NCI-H748 (cell line): ENCODE results near the gene TXNRD2.

Experiments
- DNase-seq: peaks from one replicate; lab custom pipeline; 2025; ENCODE audit not compliant: unreplicated experiment; lab: John Stamatoyannopoulos, UW

The TXNRD2 gene

GRCh38 chr22:19941365-19942082 is at the start of gene TXNRD2, which contains the start of gene COMT:
Gene TXNRD2 (minus strand): TSS chr22:19941818. CDS start chr22:19941803, 15 bp downstream.
Gene COMT (plus strand): TSS chr22:19941772. CDS start chr22:19962527, 20,755 bp downstream.
- DNase-seq = peak; percentile 64

DNA sequence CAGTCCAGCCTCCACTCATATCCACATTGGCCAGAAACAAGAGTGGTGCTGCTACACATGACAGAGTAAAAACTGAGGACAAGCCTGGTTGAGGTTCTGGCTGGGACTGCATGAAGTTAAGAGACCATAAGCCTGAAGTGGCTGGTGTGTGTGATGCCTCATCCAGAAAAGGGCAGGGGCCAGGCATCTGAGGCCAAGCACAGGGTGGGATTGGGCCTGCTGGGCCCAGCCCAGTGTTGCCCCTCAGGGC is 49.7 kb upstream of the TXNRD2 start:
- DNase-seq = no peak

DNA sequence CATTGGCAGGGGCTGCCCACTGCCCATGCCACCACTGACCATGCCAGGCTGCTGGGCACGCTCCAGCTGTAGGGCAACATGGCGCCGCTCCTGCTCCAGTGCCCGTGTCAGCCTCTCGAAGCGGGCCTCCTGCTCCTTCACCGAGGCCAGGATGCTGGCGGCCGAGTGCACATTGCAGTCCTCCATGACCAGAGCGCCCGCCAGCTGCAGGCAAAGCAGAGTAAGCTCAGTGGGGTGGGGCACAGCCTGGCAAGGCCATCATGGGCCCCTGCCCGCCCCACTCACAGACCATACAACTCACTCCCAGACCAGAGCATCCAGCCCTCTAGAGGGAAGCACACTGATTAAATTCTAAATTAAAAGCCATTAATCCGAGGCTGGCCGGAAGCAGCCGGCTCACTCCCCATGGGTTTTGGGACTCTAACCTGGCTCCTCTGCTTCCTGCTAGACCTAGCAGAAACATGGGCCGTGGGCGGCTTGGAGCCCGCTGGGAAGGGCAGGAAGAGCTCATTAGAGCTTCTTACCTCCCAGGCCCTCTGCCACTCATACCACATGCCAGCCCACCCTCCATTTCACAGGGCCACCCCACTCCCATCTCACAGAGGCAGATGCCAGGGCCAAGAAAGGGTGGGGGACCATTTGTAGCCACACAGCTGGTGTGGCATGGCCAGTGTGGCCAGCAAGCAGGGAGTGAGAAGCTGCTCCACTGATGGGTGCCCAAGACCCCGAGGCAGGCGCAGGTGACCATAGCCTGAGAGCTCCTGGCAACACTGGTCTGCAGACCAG is 49.2 kb upstream of the TXNRD2 start:
- no peak for DNase-seq

- no peak for DNase-seq
Measured at GRCh38 chr22:19990188-19990587, 48.6 kb upstream of the TXNRD2 start.

DNA sequence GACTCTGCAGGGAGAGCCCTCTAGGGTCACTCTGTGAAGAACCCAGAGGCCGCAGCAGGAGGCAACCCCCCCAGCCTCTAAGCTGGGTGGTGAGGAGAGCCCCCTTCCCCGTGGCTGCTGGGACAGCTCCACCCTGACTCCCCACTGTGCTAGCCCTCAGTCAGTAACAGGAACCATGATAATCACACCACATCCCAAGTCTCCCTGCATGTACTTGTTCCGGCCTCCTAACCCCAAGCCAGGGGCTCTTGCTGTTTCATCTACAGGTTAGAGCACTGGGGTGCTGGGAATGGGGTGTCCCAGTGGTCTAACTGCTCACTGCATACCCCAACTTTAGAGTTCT is 48.1 kb upstream of the TXNRD2 start:
- DNase-seq = no peak

DNA sequence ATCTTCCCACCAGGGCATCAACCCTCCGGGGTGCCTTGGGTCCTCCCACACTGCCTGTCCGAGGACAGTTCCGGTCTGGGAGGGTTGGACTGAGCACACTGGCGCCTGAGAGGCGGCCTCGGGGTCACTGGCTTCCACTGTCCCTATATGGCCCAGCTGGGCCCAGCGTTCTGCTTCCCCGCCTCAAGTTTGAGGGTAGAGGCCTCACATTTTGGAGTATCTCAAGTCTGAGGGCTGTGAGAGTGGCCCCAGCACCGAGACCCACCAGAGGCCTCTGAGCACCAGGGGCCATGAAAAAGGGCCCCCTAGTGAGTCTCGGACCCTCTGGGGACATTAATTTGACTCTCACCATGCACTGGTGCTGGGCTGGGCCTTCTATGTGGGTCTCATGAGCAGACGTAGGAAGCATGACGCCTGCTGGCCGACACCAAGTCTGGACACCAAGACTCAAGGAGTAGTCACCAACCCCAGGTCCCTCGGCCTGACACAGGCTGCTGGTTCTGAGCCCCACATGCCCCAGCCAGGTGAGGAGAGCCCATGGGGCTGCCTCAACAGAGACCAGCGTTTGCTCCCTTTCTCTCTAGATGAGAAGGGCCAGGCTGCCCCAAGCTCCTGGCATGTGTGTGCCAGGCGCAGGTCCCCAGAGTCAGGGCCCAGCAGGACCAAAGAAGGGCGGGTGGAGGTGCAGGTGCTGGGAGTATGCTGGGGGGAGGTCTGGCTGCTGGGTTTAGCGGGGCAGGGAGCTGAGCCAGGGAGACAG is 47.5 kb upstream of the TXNRD2 start:
- DNase-seq = no peak

- no peak for DNase-seq
Measured at GRCh38 chr22:19988331-19988808, 46.8 kb upstream of the TXNRD2 start.

DNA sequence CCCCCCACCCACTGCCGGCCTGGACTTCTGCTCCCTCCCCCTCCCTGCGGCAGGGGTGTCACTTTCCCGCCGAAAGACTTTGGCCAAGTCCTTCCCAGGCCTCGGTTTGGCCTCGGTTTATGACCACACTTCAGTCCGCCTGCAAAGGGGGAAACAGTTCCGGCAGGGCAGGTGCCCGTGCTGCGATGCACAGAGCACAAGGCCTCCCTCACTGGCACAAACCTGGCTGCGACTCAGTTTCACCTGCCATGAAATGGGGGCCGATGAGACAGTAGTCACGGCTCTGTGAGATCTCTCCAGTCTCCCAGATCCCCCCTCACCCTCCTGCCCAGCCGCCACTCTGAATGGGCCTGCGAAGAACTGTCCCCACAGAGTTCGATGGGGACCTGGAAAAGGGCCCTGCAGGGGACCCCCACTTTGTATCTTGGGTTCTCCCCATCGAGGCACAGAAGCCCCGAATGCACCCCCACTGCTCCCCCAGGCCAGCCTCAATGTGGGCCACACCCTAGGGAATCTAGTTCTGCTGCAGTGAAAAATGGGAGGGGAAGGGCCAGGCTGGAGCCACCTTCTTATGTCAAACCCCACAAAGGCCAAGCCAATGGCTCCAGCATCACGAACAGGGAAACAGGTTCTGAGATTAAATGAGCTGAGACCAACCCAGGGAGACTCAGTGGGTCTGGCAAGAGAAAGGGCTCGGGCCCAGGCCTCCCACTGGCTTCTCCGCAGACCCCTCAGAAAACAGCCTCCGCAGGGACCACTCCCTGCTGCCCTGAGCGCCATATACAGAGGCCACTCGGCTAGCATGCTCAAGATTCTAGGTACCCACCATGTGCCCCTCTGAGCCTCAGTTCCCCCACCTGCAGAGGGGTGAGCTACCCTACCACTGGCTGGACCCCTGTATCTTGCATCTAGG is 46.0 kb upstream of the TXNRD2 start:
- DNase-seq = peak; percentile 25

DNA sequence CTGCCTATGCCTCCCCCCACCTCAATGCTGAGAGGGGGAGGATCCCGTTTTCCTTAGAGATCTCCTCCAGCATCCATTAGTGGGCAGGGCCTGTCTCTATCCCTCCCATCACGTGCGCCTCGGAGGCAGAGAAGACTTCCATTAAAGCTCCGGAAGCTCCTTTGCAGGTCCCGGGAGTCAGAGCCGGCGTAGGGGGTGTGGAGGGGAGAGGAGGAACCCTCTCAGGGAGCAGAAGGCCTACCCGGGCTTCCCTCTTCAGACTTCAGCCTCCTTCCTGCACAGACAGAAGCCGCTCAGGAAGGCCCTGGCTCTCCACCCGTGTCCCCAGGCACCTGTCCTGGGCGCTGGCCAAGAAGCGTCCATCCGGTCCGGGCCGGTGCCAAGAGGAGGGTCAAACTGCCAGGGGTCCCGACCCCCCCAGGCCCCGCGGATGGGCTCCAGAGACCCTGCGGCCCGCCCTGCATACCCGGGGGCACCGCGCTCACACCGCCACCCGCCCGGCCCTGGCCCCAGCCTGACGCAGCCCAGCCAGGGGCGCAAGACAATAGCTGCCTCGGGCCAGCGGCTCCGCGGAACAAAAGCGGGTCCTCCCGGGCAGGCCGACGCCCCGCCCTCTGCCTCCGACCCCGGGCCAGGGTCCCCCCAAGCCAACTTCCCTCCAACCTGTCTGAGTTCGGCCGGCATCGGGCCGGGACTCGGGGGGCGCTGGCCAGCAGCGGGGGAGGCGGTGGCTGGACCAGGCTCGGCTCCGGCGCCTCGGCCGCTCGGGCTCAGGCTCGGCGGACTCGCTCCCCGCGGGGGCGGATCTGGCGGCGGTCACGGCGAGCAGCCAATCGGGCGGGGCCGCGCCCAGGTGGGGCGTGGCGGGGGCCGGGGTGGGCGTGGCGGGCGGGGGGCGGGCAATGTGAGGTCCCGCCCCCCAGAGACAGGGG is 45.1 kb upstream of the TXNRD2 start:
- DNase-seq = peak; percentile 71

- peak; percentile 6 for DNase-seq
Measured at GRCh38 chr22:19986011-19986409, 44.4 kb upstream of the TXNRD2 start.

DNA sequence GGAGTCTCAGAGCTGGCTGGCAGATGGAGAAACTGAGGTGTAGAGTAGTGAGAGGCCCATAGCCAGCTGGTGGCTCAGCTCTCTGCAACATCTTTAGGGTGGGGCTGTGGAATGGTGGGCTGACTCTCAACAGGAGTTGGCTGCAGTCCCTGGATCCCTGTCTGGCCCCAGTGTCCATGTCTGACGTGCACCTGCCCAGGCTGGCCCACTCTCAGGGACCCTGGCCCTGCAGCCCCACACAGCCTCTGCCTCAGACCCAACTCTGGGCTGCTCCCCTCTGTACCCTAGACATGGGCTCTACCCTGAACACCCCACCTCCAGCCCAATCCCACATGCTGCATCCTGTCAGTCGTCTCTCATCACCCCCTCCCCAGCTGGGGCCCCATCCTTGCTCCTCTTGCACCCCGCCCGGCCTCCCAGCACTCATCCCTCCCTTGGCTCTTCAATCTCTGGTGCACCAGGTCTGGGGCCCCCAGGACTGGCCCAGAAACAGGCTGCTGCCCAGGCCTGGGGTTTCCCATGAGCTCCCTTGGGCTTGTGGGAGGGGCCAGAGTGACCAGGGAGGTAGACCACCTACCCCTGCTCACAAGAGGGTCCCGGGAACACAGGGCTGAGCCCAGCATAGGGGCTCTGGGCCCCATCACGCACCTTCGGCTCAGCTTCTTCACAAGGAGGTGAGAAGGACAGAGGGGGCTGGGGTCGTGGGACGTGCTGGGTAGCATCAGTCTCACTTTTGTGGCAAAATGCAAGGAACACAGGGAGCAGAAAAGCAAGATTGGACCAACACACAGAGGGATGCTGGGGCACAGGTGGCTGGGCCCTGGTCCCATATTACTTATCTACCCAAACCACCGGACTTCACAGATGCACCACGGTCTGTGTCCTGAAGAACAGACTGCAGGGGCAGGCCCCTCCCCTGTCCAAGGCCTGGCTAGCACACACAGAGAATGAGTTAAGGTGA is 43.5 kb upstream of the TXNRD2 start:
- no peak for DNase-seq

GRCh38 chr22:19984201-19984753 is 42.7 kb upstream of the TXNRD2 start:
- DNase-seq = no peak

DNA sequence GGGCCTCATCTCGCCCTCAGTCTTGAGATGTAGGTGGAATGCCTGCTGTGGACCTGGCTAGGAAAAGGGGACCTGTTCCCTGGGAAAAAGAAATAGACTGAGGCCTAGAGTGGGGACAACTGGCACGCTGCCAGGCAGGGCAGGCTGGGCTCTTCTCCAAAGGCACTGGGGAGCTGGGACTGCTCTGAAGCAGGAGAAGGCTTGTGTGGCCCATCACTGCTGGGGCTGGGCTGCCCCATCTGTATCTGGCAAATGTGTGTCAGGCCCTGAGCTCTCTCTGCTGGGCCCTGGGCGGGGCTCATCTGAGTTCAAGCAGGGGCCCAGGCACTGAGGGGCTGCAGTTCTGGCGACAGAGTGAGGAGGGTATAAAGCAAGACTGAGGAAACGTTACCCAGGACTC is 42.1 kb upstream of the TXNRD2 start:
- DNase-seq = no peak

- no peak for DNase-seq
Measured at GRCh38 chr22:19982991-19983578, 41.5 kb upstream of the TXNRD2 start.

DNA sequence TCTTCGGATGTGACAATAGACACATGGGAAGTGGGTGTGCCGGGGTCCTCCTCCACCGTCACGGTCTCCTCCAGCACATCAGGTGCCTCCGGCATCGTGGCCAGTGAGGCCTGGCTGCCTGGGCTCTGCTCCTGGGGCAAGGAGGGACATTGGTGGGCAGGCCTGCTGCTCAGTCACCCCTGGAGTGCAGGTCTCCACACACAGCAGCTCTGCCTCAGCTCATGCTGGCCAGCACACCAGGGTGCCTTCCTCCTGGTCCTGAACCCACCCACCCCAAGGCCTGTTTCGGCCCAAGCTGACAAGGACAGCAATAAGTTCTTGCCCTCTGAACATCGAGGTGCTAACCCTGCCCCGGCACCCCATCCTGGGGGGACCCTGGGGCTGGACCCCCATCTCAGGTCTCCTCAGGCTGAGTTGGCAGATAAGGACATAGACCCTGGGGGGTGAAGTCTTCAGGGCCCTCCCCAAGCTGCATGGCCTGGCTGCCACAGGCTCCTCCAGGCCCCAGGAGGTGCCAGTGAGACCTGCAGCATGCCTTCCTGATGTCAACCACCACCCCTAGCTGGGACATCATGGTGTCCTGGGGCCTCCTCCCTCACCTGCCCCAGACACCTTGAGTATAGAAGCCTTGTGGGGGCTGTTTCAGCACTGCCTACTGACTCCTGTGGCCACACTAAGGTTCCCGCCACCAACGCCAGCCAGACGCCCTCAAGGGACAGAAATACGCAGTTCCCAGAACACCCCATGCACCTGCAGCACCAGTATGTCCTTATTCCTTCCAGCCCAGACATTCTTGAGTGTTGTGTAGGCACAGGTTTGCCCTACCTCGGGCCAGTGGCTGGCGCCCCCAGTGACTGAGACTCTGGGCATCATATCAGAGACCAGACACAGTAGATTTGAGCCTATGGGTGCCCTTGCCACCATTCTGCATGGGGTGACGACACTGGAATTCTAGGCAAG is 40.6 kb upstream of the TXNRD2 start:
- no peak for DNase-seq

GRCh38 chr22:19981171-19981960 is 39.7 kb upstream of the TXNRD2 start:
- no peak for DNase-seq
